Spleen (tissue), 13 donors: ENCODE measurements around the gene B3GALNT1. TPM values are rescaled to one million over a fixed set of nuclear protein-coding genes. Genes with fewer than 3 reads are reported as not detected.

Experiments used
- DNase-seq: peaks from one replicate; pipeline ENCODE4 v3.0.0-alpha.2; 2020
- H3K27ac ChIP-seq, 8 donors: fragments of 200-600 bp; sonication (generic) in 7 of 8; 1 replicate in 4 of 8; 2 replicates in 4 of 8; pipeline versions ENCODE4 v1.5.0 to v1.8.0; 2016 to 2021; ENCODE audit warnings: inconsistent platforms in 4 of 8, mild to moderate bottlenecking in 4 of 8, moderate library complexity in 1 of 8
- H3K27me3 ChIP-seq, 7 donors: fragments of 200-600 bp; sonication (generic) in 6 of 7; replicated peaks in 1 of 7; 1 replicate in 4 of 7; 2 replicates in 3 of 7; pipeline versions ENCODE4 v1.5.0 to v1.8.0; 2016 to 2021; ENCODE audit warnings: inconsistent platforms in 3 of 7, mild to moderate bottlenecking in 1 of 7
- H3K36me3 ChIP-seq, 6 donors: fragments of 200-600 bp; sonication (generic) in 5 of 6; 1 replicate in 4 of 6; 2 replicates in 2 of 6; pipeline versions ENCODE4 v1.5.0 to v1.8.0; 2016 to 2021; ENCODE audit warnings: inconsistent platforms in 2 of 6
- H3K4me1 ChIP-seq, 6 donors: fragments of 200-600 bp; sonication (generic) in 5 of 6; 1 replicate in 3 of 6; 2 replicates in 3 of 6; pipeline versions ENCODE4 v1.5.0 to v1.8.0; 2016 to 2021; ENCODE audit warnings: inconsistent platforms in 3 of 6
- H3K4me3 ChIP-seq, 8 donors: fragments of 200-600 bp; sonication (generic) in 7 of 8; 1 replicate in 4 of 8; 2 replicates in 4 of 8; pipeline versions ENCODE4 v1.5.0 to v1.8.0; 2016 to 2021; ENCODE audit warnings: inconsistent platforms in 4 of 8, mild to moderate bottlenecking in 4 of 8, moderate library complexity in 2 of 8
- H3K9me3 ChIP-seq, 8 donors: fragments of 200-600 bp; sonication (generic) in 7 of 8; 1 replicate in 4 of 8; 2 replicates in 4 of 8; pipeline versions ENCODE4 v1.5.0 to v1.8.0; 2016 to 2021; ENCODE audit warnings: inconsistent platforms in 4 of 8
- POLR2A ChIP-seq, 3 donors: fragments of 450-650 bp; IDR thresholded peaks; one replicate each; pipeline ENCODE4 v1.5.1; 2017; ENCODE audit warnings: antibody characterized with exemption in 3 of 3, mild to moderate bottlenecking in 1 of 3
- POLR2AphosphoS5 ChIP-seq, 3 donors: sonication (generic); formaldehyde crosslinking; IDR thresholded peaks; one replicate each; pipeline ENCODE4 v1.5.1; 2017; ENCODE audit warnings: antibody characterized with exemption in 3 of 3
- WGBS, 5 donors: extraction: QIAGEN DNeasy Blood & Tissue Kit in 3 of 5; methylation state at CpG; one replicate each; pipeline versions ENCODE4 v1.1.5 to v1.1.7; 2013 to 2018; 5-methylcytosine and 5-hydroxymethylcytosine counted together
- intact Hi-C: fragments of 100-400 bp; cut with DNase I; formaldehyde crosslinking; loops from one replicate; pipeline ENCODE4 v1.15.0; 2023; ENCODE audit warnings: low total_unique reads
- long read RNA-seq, 2 donors: transcript quantifications; one replicate each; lab custom pipeline, GENCODE V29; 2026
- polyA plus RNA-seq, 3 donors: library from polyadenylated mRNA; stranded (reverse); fragments of 200-250 nt; gene quantifications; one replicate each; pipeline ENCODE4 v1.2.1, GENCODE V29; 2013
- total RNA-seq, 7 donors: library from RNA; depleted of rRNA in 3 of 7; stranded (reverse); fragments of >200 nt in 3 of 7; fragmentation: NEBNext Ultra II Directional in 4 of 7; extraction: Animal tissue kit (Norgen Biotek cat#: 25700) in 4 of 7; gene quantifications; one replicate each; pipeline versions ENCODE4 v1.1.0 to v1.2.1, GENCODE V29; 2016 to 2021
- TF ChIP-seq, protein P1 (sequence below), 11 experiments: fragments of 200-600 bp in 7 of 11; fragments of 450-650 bp in 4 of 11; sonication (generic) in 4 of 11; IDR thresholded peaks in 8 of 11; conservative IDR thresholded peaks in 3 of 11; 1 replicate in 7 of 11; 2 replicates in 4 of 11; pipeline versions ENCODE4 v1.4.0 to v1.8.0; 2016 to 2021; ENCODE audit warnings: antibody characterized with exemption in 11 of 11, inconsistent platforms in 4 of 11, mild to moderate bottlenecking in 1 of 11
- donor health status: healthy with polysubstance abuse.
- donor health status: DM: no; HTN: no; CAD: no; lungs with moderate emphysema.
- donor health status: DM: no; HTN: no; CAD: no.
- donor health status: Bipolar disorder and iron deficiency.
- donor health status: healthy.
- donor health status: DM: no; HTN: no; CAD: no.
- donor health status: DM: yes; HTN: yes; CAD: no.

The B3GALNT1 gene, protein sequence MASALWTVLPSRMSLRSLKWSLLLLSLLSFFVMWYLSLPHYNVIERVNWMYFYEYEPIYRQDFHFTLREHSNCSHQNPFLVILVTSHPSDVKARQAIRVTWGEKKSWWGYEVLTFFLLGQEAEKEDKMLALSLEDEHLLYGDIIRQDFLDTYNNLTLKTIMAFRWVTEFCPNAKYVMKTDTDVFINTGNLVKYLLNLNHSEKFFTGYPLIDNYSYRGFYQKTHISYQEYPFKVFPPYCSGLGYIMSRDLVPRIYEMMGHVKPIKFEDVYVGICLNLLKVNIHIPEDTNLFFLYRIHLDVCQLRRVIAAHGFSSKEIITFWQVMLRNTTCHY
- total RNA-seq = 10 to 100 TPM in 4 of 7 donors, 1 to 10 TPM in 3; 7.1 to 10.9 (median 10.2) TPM
- 1 to 10 TPM; 2.4 to 3.1 (median 3.0) TPM for polyA plus RNA-seq
- long read RNA-seq, donor 1, partial matches to known transcripts = 0 of 6 reads
- long read RNA-seq, donor 1, other reads (novel, unspliced or antisense) = 0 of 6 reads
- long read RNA-seq, donor 2, partial matches to known transcripts = 0 of 3 reads
- long read RNA-seq, donor 2, other reads (novel, unspliced or antisense) = 0 of 3 reads

DNA sequence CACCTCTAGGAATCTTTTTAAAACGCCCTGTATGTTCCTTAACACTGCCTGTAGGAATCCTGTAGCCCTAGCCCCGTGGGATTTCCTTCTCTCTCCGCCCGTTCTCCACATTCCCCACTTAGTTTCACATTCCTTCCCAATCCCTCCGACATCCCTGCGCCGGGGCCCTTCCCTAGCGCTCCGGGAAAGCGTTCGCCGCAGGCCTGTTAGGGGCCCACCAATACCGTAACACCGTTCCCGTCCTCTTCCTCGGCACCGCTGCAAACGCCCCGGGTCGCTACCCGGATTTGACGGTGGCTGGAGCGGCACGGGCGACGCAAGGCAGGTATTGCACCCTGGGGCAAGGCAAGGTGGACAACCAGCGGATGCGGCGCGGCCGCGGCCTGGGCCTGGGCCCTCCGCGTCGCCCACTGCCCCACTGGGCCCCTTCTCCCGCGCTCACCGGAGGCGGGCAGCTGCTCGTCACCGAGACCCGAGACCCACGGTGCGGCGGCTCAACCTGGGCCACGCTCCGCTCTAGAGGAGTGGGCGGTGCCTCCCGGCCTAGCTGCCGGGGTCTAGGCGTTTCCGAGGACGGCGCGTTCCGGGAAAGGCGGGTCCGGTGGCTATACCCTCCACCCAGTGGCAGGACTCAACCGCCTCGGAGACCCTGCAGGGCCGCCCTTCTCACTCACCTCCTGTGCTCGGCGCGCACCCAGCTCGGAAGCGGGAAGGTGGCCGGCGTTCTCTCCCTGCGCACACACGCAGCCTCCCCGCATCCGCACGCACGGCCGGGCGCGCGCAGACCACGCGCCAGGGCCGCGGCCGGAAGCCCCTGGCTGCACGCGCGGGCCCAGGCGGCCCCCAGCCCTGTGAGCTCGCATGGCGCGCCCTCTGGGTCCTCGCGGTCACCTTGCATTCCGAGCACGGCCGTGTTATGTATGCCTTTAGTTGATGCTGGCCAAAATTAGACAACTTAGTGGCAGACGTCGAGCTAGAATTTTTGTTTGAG lies at the start of gene B3GALNT1:
Gene B3GALNT1 (minus strand): TSS at position 789 of the 991 bp plus-strand sequence. CDS start 18,595 bp downstream, outside the sequence.
- 2 to 5% (median 2%) methylated on average over 47 to 97 of the region's 97 CpGs for WGBS, 5 donors
- Histone ChIP-seq H3K9me3 (no peaks in the 10 kb centered on the region), H3K4me3 (peak within 1 kb of the TSS; percentile 60 to 88 (median 67)), H3K36me3 (peaks cover 0 to 8% (median 0%) of the 10 kb centered on the region in 6 donors), H3K27me3 (peaks cover 0 to 25% (median 0%) of the 10 kb centered on the region in 7 donors), H3K27ac (peak within 1 kb of the TSS; percentile 50 to 82 (median 74)), H3K4me1 (peaks cover 0 to 22% (median 10%) of the 10 kb centered on the region in 6 donors)
- TF ChIP-seq POLR2AphosphoS5 (IDR thresholded peaks at IDR 0.05) = peak; percentile 6 to 70 (median 60)
- TF ChIP-seq, protein P1, sequence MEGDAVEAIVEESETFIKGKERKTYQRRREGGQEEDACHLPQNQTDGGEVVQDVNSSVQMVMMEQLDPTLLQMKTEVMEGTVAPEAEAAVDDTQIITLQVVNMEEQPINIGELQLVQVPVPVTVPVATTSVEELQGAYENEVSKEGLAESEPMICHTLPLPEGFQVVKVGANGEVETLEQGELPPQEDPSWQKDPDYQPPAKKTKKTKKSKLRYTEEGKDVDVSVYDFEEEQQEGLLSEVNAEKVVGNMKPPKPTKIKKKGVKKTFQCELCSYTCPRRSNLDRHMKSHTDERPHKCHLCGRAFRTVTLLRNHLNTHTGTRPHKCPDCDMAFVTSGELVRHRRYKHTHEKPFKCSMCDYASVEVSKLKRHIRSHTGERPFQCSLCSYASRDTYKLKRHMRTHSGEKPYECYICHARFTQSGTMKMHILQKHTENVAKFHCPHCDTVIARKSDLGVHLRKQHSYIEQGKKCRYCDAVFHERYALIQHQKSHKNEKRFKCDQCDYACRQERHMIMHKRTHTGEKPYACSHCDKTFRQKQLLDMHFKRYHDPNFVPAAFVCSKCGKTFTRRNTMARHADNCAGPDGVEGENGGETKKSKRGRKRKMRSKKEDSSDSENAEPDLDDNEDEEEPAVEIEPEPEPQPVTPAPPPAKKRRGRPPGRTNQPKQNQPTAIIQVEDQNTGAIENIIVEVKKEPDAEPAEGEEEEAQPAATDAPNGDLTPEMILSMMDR (IDR thresholded peaks at IDR 0.05 in 8 of 11, conservative IDR thresholded peaks at IDR 0.05 in 3 of 11) = no peak
- peak; percentile 87 for DNase-seq
- intact Hi-C loops = no loop called here

DNA sequence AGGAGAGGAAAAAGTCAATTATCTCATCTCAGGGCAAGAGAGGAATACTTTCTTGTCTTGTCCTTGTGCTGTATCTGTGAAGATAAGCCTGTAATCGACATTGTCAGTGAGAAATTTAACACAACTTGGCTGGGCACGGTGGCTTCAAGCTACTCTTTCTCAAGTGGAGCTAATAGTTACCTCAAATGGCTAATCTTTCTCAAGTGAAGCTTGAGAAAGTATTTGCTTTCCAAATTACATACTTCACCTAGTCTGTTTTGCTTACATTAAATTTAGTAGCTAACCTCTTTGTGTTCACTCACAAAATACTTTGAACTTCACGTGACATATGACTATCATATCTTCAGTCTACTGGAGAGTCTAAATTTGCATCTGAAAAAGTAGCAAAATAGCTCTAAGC lies 48.3 kb upstream of the B3GALNT1 start:
- no peak for TF ChIP-seq POLR2AphosphoS5 (IDR thresholded peaks at IDR 0.05)
- no peak for TF ChIP-seq POLR2A (IDR thresholded peaks at IDR 0.05)
- TF ChIP-seq, protein P1 (IDR thresholded peaks at IDR 0.05 in 8 of 11, conservative IDR thresholded peaks at IDR 0.05 in 3 of 11) = no peak
- no peaks in the 10 kb centered on the region for H3K36me3 ChIP-seq
- no peaks in the 10 kb centered on the region for H3K9me3 ChIP-seq
- no peaks in the 10 kb centered on the region for H3K4me1 ChIP-seq
- WGBS, 5 donors = 58 to 92% (median 82%) methylated on average over 3 of the region's 3 CpGs
- intact Hi-C loops = no loop called here
- H3K27ac ChIP-seq = no peak overlapping the region
- DNase-seq = no peak
- H3K27me3 ChIP-seq = no peaks in the 10 kb centered on the region
- no peak overlapping the region for H3K4me3 ChIP-seq

DNA sequence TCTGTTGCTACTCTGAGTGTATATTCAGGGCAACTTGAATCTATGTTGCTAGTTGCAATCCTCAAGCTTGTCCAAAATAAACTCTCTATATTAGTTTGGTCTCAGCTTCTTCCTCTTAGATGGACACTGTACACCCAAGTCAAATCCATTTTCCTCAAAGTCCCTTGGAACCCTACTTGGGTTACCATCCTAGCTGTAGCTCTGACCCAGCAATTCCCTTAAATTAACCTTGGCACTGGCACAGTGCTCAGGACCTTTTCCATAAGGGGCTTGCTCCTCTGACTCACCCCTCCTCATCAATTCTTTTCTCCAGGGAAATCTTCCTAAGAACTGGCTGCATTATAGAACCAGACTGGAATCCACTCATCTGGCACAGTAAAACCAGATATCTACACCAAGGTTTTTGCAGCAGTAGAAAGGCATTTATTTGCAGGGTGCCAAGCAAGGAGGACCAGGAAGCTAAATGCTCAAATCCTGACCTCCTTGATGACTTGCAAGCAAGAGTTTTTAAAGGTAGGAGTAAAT lies 44.9 kb upstream of the B3GALNT1 start:
- DNase-seq = no peak
- no peak overlapping the region for H3K4me3 ChIP-seq
- H3K27ac ChIP-seq = no peak overlapping the region
- H3K36me3 ChIP-seq = no peaks in the 10 kb centered on the region
- H3K9me3 ChIP-seq = no peaks in the 10 kb centered on the region
- no peaks in the 10 kb centered on the region for H3K27me3 ChIP-seq
- TF ChIP-seq, protein P1 (IDR thresholded peaks at IDR 0.05 in 8 of 11, conservative IDR thresholded peaks at IDR 0.05 in 3 of 11) = no peak
- TF ChIP-seq POLR2A (IDR thresholded peaks at IDR 0.05) = no peak
- TF ChIP-seq POLR2AphosphoS5 (IDR thresholded peaks at IDR 0.05) = no peak
- intact Hi-C loops = no loop called here
- no peaks in the 10 kb centered on the region for H3K4me1 ChIP-seq
